ENCODE data around the gene TBC1D22B. TPM values are rescaled to one million over a fixed set of nuclear protein-coding genes. Genes with fewer than 3 reads are reported as not detected.

Gene TBC1D22B
- total and polyA plus RNA-seq, 2 donors from 2014 or later = 9.7 to 12.8 TPM

DNA sequence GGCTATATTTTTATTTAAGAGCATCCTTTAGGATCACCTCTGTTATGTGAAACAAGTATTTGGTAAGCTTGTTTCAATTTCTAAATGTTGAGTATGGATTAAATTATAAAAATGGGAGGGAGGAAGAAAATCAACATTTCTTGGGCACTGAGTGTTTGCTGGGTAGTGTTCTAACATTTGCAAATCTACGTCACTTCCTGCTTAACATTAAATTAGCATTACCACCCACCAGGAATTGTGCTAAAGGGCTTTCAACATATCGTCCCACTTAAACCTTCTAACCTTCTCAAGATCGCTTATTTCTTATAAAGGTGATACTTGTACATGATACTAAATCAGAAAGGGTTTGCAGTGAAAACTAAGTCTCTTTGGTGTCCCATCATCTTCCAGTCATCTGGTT is 8.3 kb downstream of the TBC1D22B start:
- DNase-seq = no peak
- TF ChIP-seq, protein P1, sequence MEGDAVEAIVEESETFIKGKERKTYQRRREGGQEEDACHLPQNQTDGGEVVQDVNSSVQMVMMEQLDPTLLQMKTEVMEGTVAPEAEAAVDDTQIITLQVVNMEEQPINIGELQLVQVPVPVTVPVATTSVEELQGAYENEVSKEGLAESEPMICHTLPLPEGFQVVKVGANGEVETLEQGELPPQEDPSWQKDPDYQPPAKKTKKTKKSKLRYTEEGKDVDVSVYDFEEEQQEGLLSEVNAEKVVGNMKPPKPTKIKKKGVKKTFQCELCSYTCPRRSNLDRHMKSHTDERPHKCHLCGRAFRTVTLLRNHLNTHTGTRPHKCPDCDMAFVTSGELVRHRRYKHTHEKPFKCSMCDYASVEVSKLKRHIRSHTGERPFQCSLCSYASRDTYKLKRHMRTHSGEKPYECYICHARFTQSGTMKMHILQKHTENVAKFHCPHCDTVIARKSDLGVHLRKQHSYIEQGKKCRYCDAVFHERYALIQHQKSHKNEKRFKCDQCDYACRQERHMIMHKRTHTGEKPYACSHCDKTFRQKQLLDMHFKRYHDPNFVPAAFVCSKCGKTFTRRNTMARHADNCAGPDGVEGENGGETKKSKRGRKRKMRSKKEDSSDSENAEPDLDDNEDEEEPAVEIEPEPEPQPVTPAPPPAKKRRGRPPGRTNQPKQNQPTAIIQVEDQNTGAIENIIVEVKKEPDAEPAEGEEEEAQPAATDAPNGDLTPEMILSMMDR (IDR thresholded peaks at IDR 0.05; ENCODE audit: borderline replicate concordance, extremely low read depth, insufficient read depth) = no peak
- Histone ChIP-seq H3K9me3 (ENCODE audit: control insufficient read depth in 2 of 3, insufficient read depth in 1 of 3, low read length in 3 of 3) (no peaks in the 10 kb centered on the region), H3K27ac (ENCODE audit: low read depth in 2 of 2, low read length in 2 of 2) (no peak overlapping the region), H3K9ac (ENCODE audit: low read length in 3 of 3) (no peak overlapping the region), H3K4me3 (ENCODE audit: low read length in 3 of 3) (no peak overlapping the region), H3K27me3 (ENCODE audit: control insufficient read depth, insufficient read depth, low read length) (no peaks in the 10 kb centered on the region), H3K4me1 (ENCODE audit: control insufficient read depth in 2 of 3, insufficient read depth in 2 of 3, low read depth in 1 of 3, low read length in 3 of 3) (no peaks in the 10 kb centered on the region), H3K36me3 (ENCODE audit: control insufficient read depth in 2 of 3, insufficient read depth in 3 of 3, low read length in 3 of 3) (no peaks in the 10 kb centered on the region)
- FAIRE-seq = no peak
- intact Hi-C loops (cut with DNase I) = no loop called here

DNA sequence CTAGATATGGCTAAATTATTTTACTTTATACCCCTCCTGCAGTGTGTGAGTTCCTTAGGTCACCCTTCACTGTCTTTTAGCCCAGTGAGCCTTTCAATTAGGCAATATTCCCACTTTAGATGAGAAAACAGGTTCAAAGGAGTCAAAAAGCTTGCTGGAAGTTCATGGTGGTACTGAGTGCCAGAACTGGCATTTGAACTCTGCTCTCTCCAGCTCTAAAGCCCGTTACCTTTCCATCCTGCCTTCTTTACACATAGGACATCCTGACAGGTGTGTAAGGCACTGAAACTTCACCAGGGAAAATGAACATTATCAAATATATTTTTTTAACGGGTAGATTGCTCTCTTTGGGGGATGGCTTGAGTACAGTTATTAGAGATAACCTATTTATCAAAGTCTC is 11.5 kb downstream of the TBC1D22B start:
- FAIRE-seq (no peak), DNase-seq (no peak)
- intact Hi-C loops (cut with DNase I) = no loop called here
- Histone ChIP-seq H3K4me1 (ENCODE audit: control insufficient read depth in 2 of 3, insufficient read depth in 2 of 3, low read depth in 1 of 3, low read length in 3 of 3) (peaks cover 0 to 4% (median 0%) of the 10 kb centered on the region in 3 donors), H3K36me3 (ENCODE audit: control insufficient read depth in 2 of 3, insufficient read depth in 3 of 3, low read length in 3 of 3) (no peaks in the 10 kb centered on the region), H3K9ac (ENCODE audit: low read length in 3 of 3) (no peak overlapping the region), H3K27ac (ENCODE audit: low read depth in 2 of 2, low read length in 2 of 2) (no peak overlapping the region), H3K4me3 (ENCODE audit: low read length in 3 of 3) (no peak overlapping the region), H3K27me3 (ENCODE audit: control insufficient read depth, insufficient read depth, low read length) (no peaks in the 10 kb centered on the region), H3K9me3 (ENCODE audit: control insufficient read depth in 2 of 3, insufficient read depth in 1 of 3, low read length in 3 of 3) (no peaks in the 10 kb centered on the region)
- TF ChIP-seq, protein P1 (IDR thresholded peaks at IDR 0.05; ENCODE audit: borderline replicate concordance, extremely low read depth, insufficient read depth) = no peak

DNA sequence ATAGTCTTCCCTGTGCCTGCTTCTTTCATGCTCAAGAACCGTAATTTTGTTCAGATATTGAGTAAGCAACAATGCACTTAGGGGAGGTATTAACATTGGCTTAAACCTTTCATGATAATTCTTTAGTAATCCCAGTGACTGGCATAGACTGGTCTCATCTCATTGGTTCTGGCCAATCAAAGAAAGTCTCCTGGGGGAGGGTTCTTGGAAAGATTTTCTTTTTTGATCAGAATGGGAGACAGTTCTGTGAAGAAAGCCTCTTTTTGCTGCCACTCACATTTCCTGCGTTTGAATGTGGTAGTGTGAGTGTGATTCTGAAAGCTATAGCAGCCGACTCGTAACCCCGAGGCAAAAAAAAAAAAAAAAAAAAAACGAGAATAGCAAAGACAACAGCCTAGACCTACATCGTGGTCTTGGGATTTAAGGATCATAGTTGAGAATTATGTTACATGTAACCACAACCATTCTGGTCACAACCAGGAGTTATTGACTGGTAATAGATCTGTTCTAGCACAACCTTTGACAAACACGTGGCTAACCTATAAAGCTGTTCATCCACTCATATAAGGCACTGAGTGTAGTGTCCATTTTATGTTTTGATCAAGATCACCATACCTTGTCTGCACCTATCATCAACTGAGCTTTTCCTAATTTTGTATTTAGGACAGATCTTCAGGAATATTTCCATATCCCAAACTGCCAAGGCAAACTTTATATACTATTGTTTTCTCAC is 15.4 kb downstream of the TBC1D22B start:
- Histone ChIP-seq H3K9ac (ENCODE audit: low read length in 3 of 3) (no peak overlapping the region), H3K4me1 (ENCODE audit: control insufficient read depth in 2 of 3, insufficient read depth in 2 of 3, low read depth in 1 of 3, low read length in 3 of 3) (peaks cover 3 to 7% (median 4%) of the 10 kb centered on the region in 3 donors), H3K36me3 (ENCODE audit: control insufficient read depth in 2 of 3, insufficient read depth in 3 of 3, low read length in 3 of 3) (no peaks in the 10 kb centered on the region), H3K27ac (ENCODE audit: low read depth in 2 of 2, low read length in 2 of 2) (no peak overlapping the region), H3K9me3 (ENCODE audit: control insufficient read depth in 2 of 3, insufficient read depth in 1 of 3, low read length in 3 of 3) (no peaks in the 10 kb centered on the region), H3K4me3 (ENCODE audit: low read length in 3 of 3) (no peak overlapping the region), H3K27me3 (ENCODE audit: control insufficient read depth, insufficient read depth, low read length) (no peaks in the 10 kb centered on the region)
- FAIRE-seq (no peak), DNase-seq (peak in 2 of 5 donors; percentile 20 to 25)
- intact Hi-C loops (cut with DNase I) = no loop called here
- TF ChIP-seq, protein P1 (IDR thresholded peaks at IDR 0.05; ENCODE audit: borderline replicate concordance, extremely low read depth, insufficient read depth) = no peak
